Measurements from ENCODE around the gene DIP2C.
"Not testable (repeated sequence)": the region's sequence is repeated elsewhere in the genome, so short reads cannot be mapped to it uniquely, and the experiment has no call there.

DIP2C gene

GRCh38 chr10:381805-382204 lies 307.7 kb downstream of the DIP2C start:
- no peak for DNase-seq

- DNase-seq: no peak
Measured at GRCh38 chr10:381346-381745, 308.1 kb downstream of the DIP2C start.

- no peak for DNase-seq
Measured at GRCh38 chr10:380313-380940, 309.0 kb downstream of the DIP2C start.

GRCh38 chr10:378930-379704 lies 310.4 kb downstream of the DIP2C start:
- DNase-seq: no peak

- no peak for DNase-seq
Measured at GRCh38 chr10:378230-378929, 311.1 kb downstream of the DIP2C start.

GRCh38 chr10:377228-377627 lies 312.2 kb downstream of the DIP2C start:
- no peak for DNase-seq

- DNase-seq: no peak
Measured at GRCh38 chr10:375815-376505, 313.5 kb downstream of the DIP2C start.

- no peak for DNase-seq
Measured at GRCh38 chr10:374354-374753, 315.1 kb downstream of the DIP2C start.

GRCh38 chr10:373526-374309 lies 315.8 kb downstream of the DIP2C start:
- no peak for DNase-seq

- DNase-seq: no peak
Measured at GRCh38 chr10:373015-373414, 316.5 kb downstream of the DIP2C start.

GRCh38 chr10:372566-372965 lies 316.9 kb downstream of the DIP2C start:
- DNase-seq: no peak

- no peak for DNase-seq
Measured at GRCh38 chr10:371515-371914, 318.0 kb downstream of the DIP2C start.

GRCh38 chr10:370449-370825 lies 319.0 kb downstream of the DIP2C start:
- no peak for DNase-seq

GRCh38 chr10:369684-370448 lies 319.6 kb downstream of the DIP2C start:
- DNase-seq: no peak

GRCh38 chr10:369221-369683 lies 320.2 kb downstream of the DIP2C start:
- DNase-seq: no peak

GRCh38 chr10:368579-369220 lies 320.8 kb downstream of the DIP2C start:
- DNase-seq: no peak

- DNase-seq: not testable (repeated sequence)
Measured at GRCh38 chr10:368107-368506, 321.4 kb downstream of the DIP2C start.

- no peak for DNase-seq
Measured at GRCh38 chr10:367636-368035, 321.8 kb downstream of the DIP2C start.

GRCh38 chr10:366186-366585 lies 323.3 kb downstream of the DIP2C start:
- DNase-seq: no peak

GRCh38 chr10:364267-364775 lies 325.1 kb downstream of the DIP2C start:
- no peak for DNase-seq

- no peak for DNase-seq
Measured at GRCh38 chr10:363152-363551, 326.3 kb downstream of the DIP2C start.

Measured in activated CD4-positive, CD25-positive, alpha-beta regulatory T cell treated with anti-CD3 and anti-CD28 coated beads, Interleukin-2, amount 50 U/mL, for 72 hours (primary cell).